ENCODE data around the gene CHURC1.
"Not testable (repeated sequence)": the region's sequence is repeated elsewhere in the genome, so short reads cannot be mapped to it uniquely, and the experiment has no call there.

The CHURC1 gene

DNA sequence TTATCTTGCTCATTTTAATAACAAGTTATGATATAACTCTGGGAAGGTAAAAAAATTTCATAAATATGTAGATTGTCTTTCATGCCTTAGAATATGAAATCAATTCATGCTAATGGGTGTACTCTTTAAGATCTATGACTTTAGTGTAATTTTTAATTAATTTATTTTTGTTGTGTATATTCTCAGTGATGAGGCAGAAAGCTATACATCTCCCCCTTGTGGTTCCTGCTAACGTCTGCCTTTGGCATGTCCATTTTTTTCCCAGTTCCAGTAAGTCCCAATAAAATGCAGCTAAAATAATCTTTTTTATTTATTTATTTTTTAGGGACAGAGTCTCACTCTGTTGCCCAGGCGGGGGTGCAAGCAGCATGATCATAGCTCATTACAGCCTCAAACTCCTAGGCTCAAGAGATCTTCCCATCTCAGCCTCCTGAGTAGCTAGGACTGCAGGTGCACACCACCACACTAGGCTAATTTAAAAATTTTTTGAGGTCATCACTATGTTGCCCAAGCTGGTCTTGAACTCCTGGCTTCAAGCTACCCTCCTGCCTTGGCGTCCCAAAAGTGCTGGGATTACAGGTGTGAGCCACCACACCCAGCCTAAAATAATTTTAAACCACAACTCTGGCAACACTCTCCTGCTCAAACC, 3.3 kb upstream of the CHURC1 start:
- no peak for DNase-seq (ENCODE audit: low read depth)

DNA sequence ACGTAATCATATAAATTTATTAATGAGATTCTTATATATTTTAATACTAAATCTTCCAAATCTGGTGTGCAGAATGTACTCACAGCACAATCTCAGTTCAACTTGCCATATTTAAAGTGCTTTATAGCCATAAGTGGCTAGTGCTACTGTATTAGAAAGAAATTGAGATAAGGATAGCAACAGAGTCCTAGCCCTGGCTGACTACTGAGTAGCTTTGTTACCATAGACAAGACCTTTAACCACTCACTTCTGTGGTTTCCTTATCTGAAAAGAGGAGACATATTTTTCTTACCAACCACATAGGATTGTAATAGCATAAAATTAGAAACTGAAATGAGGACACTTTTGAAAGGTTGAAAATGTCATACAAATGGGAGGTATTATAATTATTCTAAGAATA, 2.0 kb upstream of the CHURC1 start:
- DNase-seq (ENCODE audit: low read depth) = no peak

GRCh38 chr14:64913477-64913876, 778 bp upstream of the CHURC1 start:
- not testable (repeated sequence) for DNase-seq (ENCODE audit: low read depth)

- DNase-seq (ENCODE audit: low read depth) = no peak
Measured at GRCh38 chr14:64915029-64915424, 772 bp downstream of the CHURC1 start.

DNA sequence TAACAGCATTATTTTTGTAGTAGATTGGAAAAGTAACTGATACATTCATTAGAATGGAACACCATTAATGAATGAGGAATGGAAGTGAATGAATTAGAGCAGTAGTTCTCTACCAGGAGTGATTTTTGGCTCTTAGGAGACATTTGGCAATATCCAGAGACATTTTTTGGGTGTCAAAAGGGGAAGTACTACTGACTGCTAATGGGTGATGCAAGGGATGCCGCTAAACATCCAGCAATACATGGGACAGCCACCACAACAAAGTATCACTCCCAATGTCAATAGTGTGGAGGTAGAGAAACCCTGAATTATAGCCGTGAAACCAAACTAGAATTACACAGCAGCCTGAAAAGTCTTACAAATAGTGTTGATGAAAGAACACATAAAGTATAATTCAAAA, 1.5 kb downstream of the CHURC1 start:
- DNase-seq (ENCODE audit: low read depth) = no peak

- no peak for DNase-seq (ENCODE audit: low read depth)
Measured at GRCh38 chr14:64918216-64918615, 4.0 kb downstream of the CHURC1 start.

DNA sequence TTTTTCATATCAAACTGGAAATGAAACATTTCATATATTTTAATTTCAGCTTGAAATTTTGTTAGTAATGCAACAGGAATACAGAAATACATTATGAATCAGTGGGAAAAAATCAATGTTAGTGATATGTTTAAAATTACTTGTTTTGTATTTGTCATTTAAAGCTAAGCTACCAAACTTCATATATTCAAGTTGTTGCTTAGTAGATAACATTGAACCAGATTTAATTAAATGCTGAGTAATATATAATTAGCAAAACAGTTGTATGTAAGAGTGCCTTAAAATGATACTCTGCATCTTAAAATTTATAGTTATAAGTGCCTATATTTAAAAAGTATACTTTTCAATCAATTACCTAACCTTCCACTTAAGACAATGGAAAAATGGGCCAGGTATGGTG, 5.0 kb downstream of the CHURC1 start:
- no peak for DNase-seq (ENCODE audit: low read depth)

GRCh38 chr14:64919618-64920017, 5.4 kb downstream of the CHURC1 start:
- no peak for DNase-seq (ENCODE audit: low read depth)

DNA sequence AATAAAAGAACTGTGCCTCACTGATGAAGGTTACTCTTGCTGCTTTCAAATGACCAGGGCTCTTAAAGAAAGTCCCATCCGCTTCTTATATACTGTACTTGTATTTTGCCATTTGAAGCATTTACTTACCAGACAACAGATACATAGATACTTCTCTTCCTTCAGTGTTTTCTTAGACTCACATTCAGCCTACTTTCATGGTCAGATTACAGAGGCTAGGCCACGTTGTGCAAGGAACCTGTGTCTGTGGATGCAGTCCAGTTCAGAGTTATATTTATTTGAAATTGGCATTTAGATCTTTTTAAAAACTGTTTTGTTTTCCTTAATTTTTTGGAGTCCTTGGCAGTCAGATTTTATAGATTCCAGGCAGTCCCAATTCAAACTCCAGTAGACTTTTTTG, 6.2 kb downstream of the CHURC1 start:
- DNase-seq (ENCODE audit: low read depth) = no peak

- DNase-seq (ENCODE audit: low read depth) = no peak
Measured at GRCh38 chr14:64923015-64923414, 8.8 kb downstream of the CHURC1 start.

- DNase-seq (ENCODE audit: low read depth) = no peak
Measured at GRCh38 chr14:64926398-64926995, 12.2 kb downstream of the CHURC1 start.

DNA sequence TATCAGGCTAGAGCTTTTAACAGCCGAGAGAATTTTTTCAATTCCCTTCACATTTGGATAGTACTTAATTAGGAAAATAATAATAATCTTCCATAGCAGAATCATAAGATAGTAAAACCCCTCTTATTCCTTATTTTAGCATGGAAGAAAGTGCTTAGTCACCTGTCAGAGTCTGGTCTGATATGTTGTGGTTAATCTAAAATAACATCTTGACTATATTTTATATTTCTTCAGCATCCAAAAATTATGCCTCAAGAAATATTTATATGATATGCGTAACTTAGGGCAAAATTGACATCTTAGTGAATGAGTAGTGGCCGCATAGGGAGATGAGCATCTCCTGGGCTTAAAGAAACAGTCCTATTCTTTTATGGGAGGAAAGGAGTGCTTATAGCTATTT, 12.8 kb downstream of the CHURC1 start:
- DNase-seq (ENCODE audit: low read depth) = no peak

DNA sequence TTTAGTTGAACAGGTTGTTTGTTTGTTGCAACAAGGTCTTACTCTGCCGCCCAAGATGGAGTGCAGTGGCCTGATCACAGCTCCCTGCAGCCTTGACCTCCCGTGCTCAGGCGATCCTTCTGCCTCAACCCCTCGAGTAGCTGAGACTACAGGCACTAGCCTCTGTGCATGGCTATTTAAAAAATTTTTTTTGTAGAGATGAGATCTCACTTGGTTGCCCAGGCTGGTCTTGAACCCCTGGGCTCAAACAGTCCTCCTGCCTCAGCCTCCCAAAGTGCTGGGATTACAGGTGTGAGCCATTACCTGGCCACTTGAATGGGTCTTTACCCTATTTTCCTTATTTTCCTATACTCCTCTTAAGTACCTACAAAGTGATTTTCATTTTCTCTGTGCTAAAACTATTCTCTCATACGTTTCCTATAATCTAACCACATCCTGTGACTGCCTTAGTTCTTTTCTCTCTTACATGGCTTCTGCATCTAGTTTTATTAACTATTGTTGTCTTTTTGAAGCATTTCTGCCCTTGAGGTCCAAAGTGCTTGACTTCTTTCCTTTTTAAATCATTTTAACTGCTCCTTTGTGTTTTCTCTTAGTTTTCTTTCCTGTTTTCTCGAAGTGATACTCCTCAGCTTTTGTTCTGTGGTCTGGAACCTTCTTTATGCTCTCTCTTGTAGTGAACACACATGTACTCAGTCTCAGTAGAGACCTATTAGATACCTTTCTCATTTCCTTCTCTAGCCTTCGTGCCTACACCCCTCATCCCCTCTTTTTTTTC, 14.2 kb downstream of the CHURC1 start:
- DNase-seq (ENCODE audit: low read depth) = no peak

- DNase-seq (ENCODE audit: low read depth) = no peak
Measured at GRCh38 chr14:64929014-64929359, 14.7 kb downstream of the CHURC1 start.

GRCh38 chr14:64930085-64930843, 16.0 kb downstream of the CHURC1 start:
- DNase-seq (ENCODE audit: low read depth) = no peak

DNA sequence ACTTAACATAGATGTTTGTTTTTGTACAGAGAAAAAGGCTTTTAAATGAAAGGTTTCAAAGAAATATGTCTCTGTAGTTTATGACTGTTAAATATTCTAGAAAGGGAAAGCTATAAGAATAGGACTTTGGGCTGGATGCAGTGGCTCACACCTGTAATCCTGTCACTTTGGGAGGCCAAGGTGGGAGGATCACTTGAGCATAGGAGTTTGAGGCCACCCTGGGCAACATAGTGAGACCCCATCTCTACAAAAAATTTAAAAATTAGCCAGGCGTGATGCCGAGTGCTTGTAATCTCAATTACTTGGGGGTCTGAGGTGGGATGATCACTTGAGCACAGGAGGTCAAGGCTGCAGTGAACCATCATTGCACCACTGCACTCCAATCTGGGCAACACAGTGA, 16.9 kb downstream of the CHURC1 start:
- no peak for DNase-seq (ENCODE audit: low read depth)

DNA sequence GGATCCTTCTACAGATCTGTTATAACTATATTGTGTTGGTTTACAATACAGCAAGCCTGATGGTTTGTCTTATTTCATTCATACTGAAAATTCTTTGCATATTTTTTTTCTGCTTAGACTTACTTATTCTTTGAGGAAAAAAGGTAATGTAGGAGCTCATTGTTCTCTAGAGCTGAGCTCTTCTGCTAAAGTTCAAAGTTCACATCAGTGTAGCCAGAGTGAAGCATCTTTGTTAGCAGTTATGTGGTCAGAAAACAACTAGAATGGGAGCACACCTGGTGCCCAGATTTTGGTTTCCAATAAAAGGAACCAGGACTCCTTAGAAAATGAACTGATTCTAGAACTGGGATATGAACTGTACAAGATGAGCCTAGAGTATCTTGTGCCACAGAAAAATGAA, 18.0 kb downstream of the CHURC1 start:
- DNase-seq (ENCODE audit: low read depth) = no peak

DNA sequence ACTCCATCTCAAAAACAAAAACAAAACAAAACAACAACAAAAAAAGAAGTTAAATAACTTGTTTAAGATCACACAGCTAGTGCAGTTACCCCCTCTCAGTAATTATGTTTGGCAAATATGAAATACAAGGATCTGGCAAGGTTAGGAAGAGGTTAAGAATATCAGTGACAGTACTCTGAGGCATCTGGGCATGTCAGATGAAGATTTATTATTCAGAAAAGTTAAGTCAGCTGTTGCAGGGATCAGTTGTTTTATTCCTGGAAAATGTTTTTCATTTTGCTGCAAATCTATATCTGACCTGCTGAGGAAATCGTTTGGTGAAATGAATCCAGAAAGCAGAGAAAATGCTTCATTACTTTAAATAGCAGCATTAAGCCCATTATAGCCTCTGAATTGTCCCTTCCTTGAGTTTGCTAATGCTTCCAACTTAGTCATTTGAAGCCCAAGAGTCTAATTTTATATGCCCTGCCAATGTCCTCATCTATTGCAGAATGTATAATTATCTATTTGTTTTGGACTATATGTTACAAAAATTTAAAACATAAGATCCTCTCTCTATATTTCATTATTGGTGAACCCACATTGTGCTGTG, 20.2 kb downstream of the CHURC1 start:
- DNase-seq (ENCODE audit: low read depth) = no peak

DNA sequence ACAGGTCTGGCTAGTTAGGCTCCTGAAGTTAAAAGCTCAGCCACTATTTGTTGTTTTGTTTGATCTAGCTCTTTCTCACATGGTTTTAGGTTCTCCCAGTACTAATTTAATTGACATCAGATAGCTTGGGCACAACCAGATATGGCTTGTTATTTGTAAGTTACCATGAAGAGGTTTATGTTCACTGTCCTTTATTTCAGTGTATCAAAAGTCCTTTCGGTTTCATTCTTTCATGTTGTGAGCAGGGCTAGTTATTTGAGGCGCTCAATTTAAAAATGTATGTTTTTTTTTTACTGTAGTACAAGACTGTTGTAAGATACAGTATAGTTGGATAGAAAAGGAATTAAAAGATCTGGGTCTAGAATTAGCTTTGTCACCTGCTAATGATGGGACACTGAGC, 21.3 kb downstream of the CHURC1 start:
- DNase-seq (ENCODE audit: low read depth) = no peak

DNA sequence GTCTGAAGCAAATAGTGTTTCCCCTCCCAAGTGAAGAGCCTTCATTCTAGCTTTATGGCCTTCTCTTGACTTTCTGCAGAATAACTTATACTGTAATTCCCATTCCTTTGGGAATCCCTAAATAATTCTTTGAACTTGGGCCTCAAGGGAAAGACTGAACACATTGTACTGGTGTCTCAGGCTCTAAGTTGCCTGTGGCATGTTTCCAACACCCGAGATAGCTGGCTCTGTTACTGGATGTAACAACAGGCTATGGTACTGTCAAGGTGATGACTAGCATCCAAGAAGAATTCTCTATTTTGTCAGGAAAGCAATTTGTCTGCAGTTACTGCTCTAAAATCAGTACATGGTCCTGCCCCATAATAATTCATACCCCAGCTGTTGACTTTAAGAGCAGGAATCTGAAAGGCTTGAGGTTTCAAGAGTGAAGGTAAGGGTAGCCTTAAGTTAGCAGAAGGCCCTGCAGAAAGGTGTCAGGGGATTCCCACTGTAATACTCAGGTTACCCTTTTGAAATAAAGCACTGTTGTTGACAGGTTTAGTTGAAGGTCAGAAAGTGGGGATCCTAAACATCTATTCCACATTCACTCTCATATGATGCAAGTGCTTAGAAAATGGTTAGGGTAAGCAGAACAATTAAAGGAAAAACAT, 23.0 kb downstream of the CHURC1 start:
- DNase-seq (ENCODE audit: low read depth) = no peak

DNA sequence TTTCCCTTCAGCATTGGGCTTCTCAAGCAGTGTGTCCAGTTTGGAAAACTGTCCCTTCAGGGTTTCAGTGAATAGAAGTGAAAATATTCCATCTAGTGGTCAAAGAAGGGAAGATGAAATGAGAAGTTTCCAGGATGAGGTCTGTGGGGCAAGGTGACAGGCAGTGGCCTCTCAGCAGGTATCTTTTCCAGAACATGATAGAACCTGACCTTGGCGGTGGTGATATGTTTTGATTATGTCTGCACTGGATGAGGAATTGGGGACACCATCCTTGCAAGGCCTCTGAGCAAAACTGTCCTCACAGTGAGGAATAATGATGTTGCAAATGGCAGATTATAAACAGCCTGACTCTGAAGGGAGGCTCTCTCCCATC, 23.6 kb downstream of the CHURC1 start:
- DNase-seq (ENCODE audit: low read depth) = no peak

All from non-pigmented ciliary epithelial cell (primary cell).